ENCODE measurements around the gene CLHC1.

- TF ChIP-seq POLR2A (IDR thresholded peaks at IDR 0.05; ENCODE audit: low read length), result no peak
- TF ChIP-seq GATA1 (IDR thresholded peaks at IDR 0.05; ENCODE audit: low read depth, low read length), result no peak
Measured at GRCh38 chr2:55163941-55164390, 68.1 kb downstream of the CLHC1 start.

Measured in erythroblast (primary cell).